SK-N-SH treated with all-trans-retinoic acid at 6 μM for 48 hours (cell line): ENCODE data around the gene LETMD1.

Experiments used
- ATAC-seq: fragments of 200-7000 bp; cut with Tn5 transposase; 3 replicates; pipeline ENCODE4 v1.9.1; 2020; ENCODE audit warnings: mild to moderate bottlenecking, moderate library complexity
- ARNTL ChIP-seq: fragments of 450-650 bp; formaldehyde crosslinking; IDR thresholded peaks from 2 replicates; pipeline ENCODE4 v1.5.0; 2020; ENCODE audit warnings: low read depth, mild to moderate bottlenecking, moderate library complexity, borderline replicate concordance
- BACH2 ChIP-seq: fragments of 250-450 bp; sonication (Bioruptor Pico); IDR thresholded peaks from 2 replicates; pipeline ENCODE4 v1.9.0; 2021; ENCODE audit warnings: mild to moderate bottlenecking, borderline replicate concordance
- CREB5 ChIP-seq: fragments of 250-450 bp; sonication (Bioruptor Pico); IDR thresholded peaks from 2 replicates; pipeline ENCODE4 v1.5.1; 2020; ENCODE audit warnings: low read depth, mild to moderate bottlenecking, moderate library complexity
- CSDC2 ChIP-seq: fragments of 250-450 bp; sonication (Bioruptor Pico); IDR thresholded peaks from 2 replicates; pipeline ENCODE4 v1.5.0; 2020; ENCODE audit warnings: mild to moderate bottlenecking, moderate library complexity
- ESRRG ChIP-seq: fragments of 250-450 bp; sonication (Bioruptor Pico); IDR thresholded peaks from 2 replicates; pipeline ENCODE4 v1.6.1; 2021; ENCODE audit warnings: mild to moderate bottlenecking
- GLIS3 ChIP-seq: fragments of 250-450 bp; sonication (Bioruptor Pico); IDR thresholded peaks from 2 replicates; pipeline ENCODE4 v1.5.0; 2020; ENCODE audit warnings: mild to moderate bottlenecking, moderate library complexity
- ISL1 ChIP-seq: fragments of 250-450 bp; sonication (Bioruptor Pico); IDR thresholded peaks from 2 replicates; pipeline ENCODE4 v2.1.2; 2022; ENCODE audit warnings: mild to moderate bottlenecking, moderate library complexity
- OSR1 ChIP-seq: fragments of 250-450 bp; sonication (Bioruptor Pico); IDR thresholded peaks from 2 replicates; pipeline ENCODE4 v1.8.0; 2022; ENCODE audit warnings: moderate library complexity, mild to moderate bottlenecking, inconsistent platforms
- PATZ1 ChIP-seq: fragments of 250-450 bp; sonication (Bioruptor Pico); IDR thresholded peaks from 2 replicates; pipeline ENCODE4 v1.8.0; 2020; ENCODE audit warnings: mild to moderate bottlenecking, moderate library complexity, borderline replicate concordance
- PPARA ChIP-seq: fragments of 250-450 bp; sonication (Bioruptor Pico); IDR thresholded peaks from 2 replicates; pipeline ENCODE4 v1.5.0; 2020; ENCODE audit warnings: mild to moderate bottlenecking, borderline replicate concordance
- RARB ChIP-seq: fragments of 250-450 bp; sonication (Bioruptor Pico); IDR thresholded peaks from 2 replicates; pipeline ENCODE4 v1.8.0; 2021; ENCODE audit warnings: mild to moderate bottlenecking, moderate library complexity
- SNAI2 ChIP-seq: fragments of 250-450 bp; sonication (Bioruptor Pico); IDR thresholded peaks from 2 replicates; pipeline ENCODE4 v1.5.0; 2020; ENCODE audit warnings: mild to moderate bottlenecking, moderate library complexity
- TCF4 ChIP-seq: fragments of 250-450 bp; sonication (Bioruptor Pico); IDR thresholded peaks from 2 replicates; pipeline ENCODE4 v1.8.0; 2021; ENCODE audit warnings: mild to moderate bottlenecking, moderate library complexity, borderline replicate concordance
- TOX ChIP-seq: fragments of 250-450 bp; sonication (Bioruptor Pico); IDR thresholded peaks from 2 replicates; pipeline ENCODE4 v1.8.0; 2021; ENCODE audit warnings: mild to moderate bottlenecking, moderate library complexity, borderline replicate concordance
- TSHZ2 ChIP-seq: fragments of 250-450 bp; sonication (Bioruptor Pico); IDR thresholded peaks from 2 replicates; pipeline ENCODE4 v1.5.0; 2020; ENCODE audit warnings: mild to moderate bottlenecking, moderate library complexity
- ZC3H10 ChIP-seq: fragments of 250-450 bp; sonication (Bioruptor Pico); IDR thresholded peaks from 2 replicates; pipeline ENCODE4 v1.5.1; 2021; ENCODE audit warnings: mild to moderate bottlenecking, moderate library complexity
- ZFP3 ChIP-seq: fragments of 250-450 bp; sonication (Bioruptor Pico); IDR thresholded peaks from 2 replicates; pipeline ENCODE4 v1.5.0; 2020; ENCODE audit warnings: mild to moderate bottlenecking, moderate library complexity
- ZFP30 ChIP-seq: fragments of 450-650 bp; formaldehyde crosslinking; IDR thresholded peaks from 2 replicates; pipeline ENCODE4 v1.5.0; 2022; ENCODE audit warnings: mild to moderate bottlenecking, moderate library complexity
- ZNF70 ChIP-seq: fragments of 450-650 bp; formaldehyde crosslinking; IDR thresholded peaks from 2 replicates; pipeline ENCODE4 v1.5.0; 2020; ENCODE audit warnings: mild to moderate bottlenecking, moderate library complexity
- ZNF8 ChIP-seq: fragments of 450-650 bp; formaldehyde crosslinking; IDR thresholded peaks from 2 replicates; pipeline ENCODE4 v1.5.0; 2020; ENCODE audit warnings: mild to moderate bottlenecking, moderate library complexity
- TF ChIP-seq, protein P1 (sequence below): fragments of 250-450 bp; sonication (Bioruptor Pico); IDR thresholded peaks from 2 replicates; pipeline ENCODE4 v1.5.1; 2021; ENCODE audit warnings: mild to moderate bottlenecking, moderate library complexity
- TF ChIP-seq, protein P2 (sequence below): fragments of 250-450 bp; sonication (Bioruptor Pico); IDR thresholded peaks from 2 replicates; pipeline ENCODE4 v1.8.0; 2021; ENCODE audit warnings: low read depth, mild to moderate bottlenecking, moderate library complexity, borderline replicate concordance

The LETMD1 gene

GRCh38 chr12:51001799-51002198 lies 46.3 kb upstream of the LETMD1 start:
- no peak for TF ChIP-seq ISL1 (CRISPR knock-in tag)
- no peak for TF ChIP-seq BACH2
- TF ChIP-seq TSHZ2 (CRISPR knock-in tag) = no peak
- no peak for ATAC-seq

GRCh38 chr12:51004504-51004903 lies 43.6 kb upstream of the LETMD1 start:
- no peak for ATAC-seq
- TF ChIP-seq OSR1 (CRISPR knock-in tag) (no peak), ZFP30 (CRISPR knock-in tag) (no peak), CREB5 (no peak), ZNF70 (no peak), SNAI2 (no peak), ZFP3 (no peak), ZC3H10 (CRISPR knock-in tag) (no peak), CSDC2 (CRISPR knock-in tag) (no peak)
- TF ChIP-seq, protein P1, sequence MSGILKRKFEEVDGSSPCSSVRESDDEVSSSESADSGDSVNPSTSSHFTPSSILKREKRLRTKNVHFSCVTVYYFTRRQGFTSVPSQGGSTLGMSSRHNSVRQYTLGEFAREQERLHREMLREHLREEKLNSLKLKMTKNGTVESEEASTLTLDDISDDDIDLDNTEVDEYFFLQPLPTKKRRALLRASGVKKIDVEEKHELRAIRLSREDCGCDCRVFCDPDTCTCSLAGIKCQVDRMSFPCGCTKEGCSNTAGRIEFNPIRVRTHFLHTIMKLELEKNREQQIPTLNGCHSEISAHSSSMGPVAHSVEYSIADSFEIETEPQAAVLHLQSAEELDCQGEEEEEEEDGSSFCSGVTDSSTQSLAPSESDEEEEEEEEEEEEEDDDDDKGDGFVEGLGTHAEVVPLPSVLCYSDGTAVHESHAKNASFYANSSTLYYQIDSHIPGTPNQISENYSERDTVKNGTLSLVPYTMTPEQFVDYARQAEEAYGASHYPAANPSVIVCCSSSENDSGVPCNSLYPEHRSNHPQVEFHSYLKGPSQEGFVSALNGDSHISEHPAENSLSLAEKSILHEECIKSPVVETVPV (CRISPR knock-in tag) = no peak

DNA sequence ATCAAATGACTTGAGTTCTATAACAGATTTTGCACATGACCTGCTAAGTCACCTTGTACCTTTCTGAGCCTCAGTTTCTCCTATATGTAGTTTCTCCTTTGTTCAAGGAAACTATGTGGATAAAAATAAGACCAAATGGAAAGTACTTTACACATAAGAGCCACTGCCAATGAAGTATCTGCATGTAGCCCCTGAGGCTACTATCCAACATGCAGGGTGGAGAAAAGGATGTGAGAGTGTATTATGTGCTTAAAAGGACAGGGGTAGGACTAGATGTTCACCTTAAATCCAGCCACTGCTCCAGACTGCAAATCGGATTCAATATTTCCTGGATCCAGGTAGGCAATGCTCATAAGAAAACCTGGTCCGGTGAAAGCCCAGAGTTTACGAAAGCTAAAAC lies 43.1 kb upstream of the LETMD1 start:
- ATAC-seq = no peak
- no peak for TF ChIP-seq CREB5
- no peak for TF ChIP-seq OSR1 (CRISPR knock-in tag)
- TF ChIP-seq PPARA (CRISPR knock-in tag) = no peak
- no peak for TF ChIP-seq ESRRG
- TF ChIP-seq ARNTL (CRISPR knock-in tag) = no peak
- no peak for TF ChIP-seq ZNF70
- TF ChIP-seq PATZ1 (CRISPR knock-in tag) = no peak
- no peak for TF ChIP-seq SNAI2
- TF ChIP-seq RARB (CRISPR knock-in tag) = no peak
- TF ChIP-seq GLIS3 (CRISPR knock-in tag) = no peak
- TF ChIP-seq, protein P2, sequence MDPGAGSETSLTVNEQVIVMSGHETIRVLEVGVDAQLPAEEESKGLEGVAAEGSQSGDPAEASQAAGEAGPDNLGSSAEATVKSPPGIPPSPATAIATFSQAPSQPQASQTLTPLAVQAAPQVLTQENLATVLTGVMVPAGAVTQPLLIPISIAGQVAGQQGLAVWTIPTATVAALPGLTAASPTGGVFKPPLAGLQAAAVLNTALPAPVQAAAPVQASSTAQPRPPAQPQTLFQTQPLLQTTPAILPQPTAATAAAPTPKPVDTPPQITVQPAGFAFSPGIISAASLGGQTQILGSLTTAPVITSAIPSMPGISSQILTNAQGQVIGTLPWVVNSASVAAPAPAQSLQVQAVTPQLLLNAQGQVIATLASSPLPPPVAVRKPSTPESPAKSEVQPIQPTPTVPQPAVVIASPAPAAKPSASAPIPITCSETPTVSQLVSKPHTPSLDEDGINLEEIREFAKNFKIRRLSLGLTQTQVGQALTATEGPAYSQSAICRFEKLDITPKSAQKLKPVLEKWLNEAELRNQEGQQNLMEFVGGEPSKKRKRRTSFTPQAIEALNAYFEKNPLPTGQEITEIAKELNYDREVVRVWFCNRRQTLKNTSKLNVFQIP (CRISPR knock-in tag) = no peak
- no peak for TF ChIP-seq CSDC2 (CRISPR knock-in tag)
- TF ChIP-seq ISL1 (CRISPR knock-in tag) = no peak
- TF ChIP-seq, protein P1 (CRISPR knock-in tag) = no peak
- TF ChIP-seq TCF4 (CRISPR knock-in tag) = no peak
- TF ChIP-seq TSHZ2 (CRISPR knock-in tag) = no peak
- no peak for TF ChIP-seq TOX (CRISPR knock-in tag)
- no peak for TF ChIP-seq ZFP3
- no peak for TF ChIP-seq BACH2
- TF ChIP-seq ZNF8 = no peak
